Stimulated activated CD8-positive, alpha-beta memory T cell treated with anti-CD3 and anti-CD28 coated beads, Interleukin-12 subunit alpha, Interleukin-12 subunit beta, amount 100 ng/mL, for 4 hours (primary cell): ENCODE results near the gene DENND5A.
"Not testable (repeated sequence)": the region's sequence is repeated elsewhere in the genome, so short reads cannot be mapped to it uniquely, and the experiment has no call there.

Experiments
- DNase-seq: peaks from one replicate; pipeline ENCODE4 v3.0.0-alpha.2; 2020; ENCODE audit warnings: low read depth

Gene DENND5A

DNA sequence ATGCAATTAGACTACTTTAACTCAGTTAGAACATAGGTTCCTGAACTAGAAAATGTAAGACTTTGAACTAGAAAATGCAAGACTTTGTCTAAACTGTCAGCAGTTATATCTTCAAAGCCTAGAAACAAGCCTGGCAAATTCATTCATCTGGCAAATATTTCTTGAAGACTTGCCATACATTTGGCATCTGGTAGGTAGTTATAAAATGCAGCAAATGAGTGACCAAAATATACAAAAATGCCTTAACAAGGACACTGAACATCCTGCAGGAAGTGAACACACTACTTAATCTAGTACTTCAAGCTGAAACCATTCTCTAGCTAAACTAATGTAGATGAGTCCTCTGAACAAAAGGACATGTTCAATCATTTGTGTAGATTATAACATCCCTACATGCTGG lies 89.0 kb downstream of the DENND5A start:
- no peak for DNase-seq

DNA sequence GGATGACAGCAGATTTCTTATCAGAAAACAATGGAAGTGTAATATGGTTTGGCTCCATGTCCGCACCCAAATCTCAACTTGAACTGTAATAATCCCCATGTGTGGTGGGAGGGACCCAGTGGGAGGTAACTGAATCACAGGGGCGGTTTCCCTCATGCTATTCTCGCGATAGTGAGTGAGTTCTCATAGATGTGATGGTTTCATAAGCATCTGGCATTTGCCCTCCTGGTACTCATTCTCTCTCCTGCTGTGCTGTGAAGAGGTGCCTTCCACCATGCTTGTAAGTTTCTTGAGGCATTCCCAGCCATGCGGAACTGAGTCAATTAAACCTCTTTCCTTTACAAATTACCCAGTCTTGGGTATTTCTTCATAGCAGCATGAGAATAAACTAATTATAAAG lies 92.8 kb downstream of the DENND5A start:
- DNase-seq = no peak

- no peak for DNase-seq
Measured at GRCh38 chr11:9170450-9170849, 94.7 kb downstream of the DENND5A start.

DNA sequence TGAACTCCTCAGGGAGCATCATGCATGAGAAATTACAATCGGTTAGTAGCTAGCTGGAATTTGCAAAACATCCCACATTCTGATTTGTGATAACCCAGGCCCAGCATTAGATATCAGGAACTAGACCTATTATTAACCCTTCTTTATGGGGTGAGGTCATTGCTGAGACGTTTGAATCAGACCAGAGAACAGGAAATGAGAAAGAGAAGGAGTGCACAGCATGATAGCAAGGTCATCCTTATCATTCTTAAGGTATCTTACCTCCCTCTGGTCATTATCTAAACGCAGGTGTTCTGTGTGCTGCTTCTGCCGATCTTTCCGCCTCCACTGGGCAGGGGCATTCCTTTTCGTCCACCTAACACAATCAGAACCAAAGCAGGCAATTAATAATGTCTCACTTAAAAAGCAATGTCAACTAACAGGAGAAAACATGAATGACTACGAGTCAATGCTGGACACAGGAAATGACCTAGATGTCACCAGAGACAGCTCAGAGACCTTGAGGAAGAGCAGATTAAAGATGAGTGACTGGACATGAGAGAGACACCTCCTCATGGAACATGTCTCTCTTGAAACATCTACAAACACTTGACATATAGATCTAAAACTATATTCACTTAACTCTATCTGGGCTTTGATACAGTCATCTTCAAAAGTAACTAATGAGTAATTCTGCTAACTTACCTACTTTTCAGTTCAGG lies 95.4 kb downstream of the DENND5A start:
- DNase-seq = no peak

DNA sequence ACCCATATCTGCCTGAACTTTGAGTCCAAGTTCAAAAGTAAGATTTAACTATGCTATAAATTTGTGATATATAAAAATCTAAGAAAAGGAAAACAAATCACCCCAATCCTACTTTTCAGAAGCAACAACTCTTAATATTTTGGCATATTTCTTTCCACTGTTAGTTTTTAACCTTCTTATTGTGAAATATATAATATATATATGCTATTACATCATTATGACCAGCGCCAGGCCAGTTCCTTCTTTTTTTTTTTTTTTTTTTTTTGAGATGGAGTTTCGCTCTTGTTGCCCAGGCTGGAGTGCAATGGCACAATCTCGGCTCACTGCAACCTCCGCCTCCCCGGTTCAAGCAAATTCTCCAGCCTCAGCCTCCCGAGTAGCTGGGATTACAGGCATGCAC lies 103.2 kb downstream of the DENND5A start:
- not testable (repeated sequence) for DNase-seq

GRCh38 chr11:9160166-9160565 lies 105.0 kb downstream of the DENND5A start:
- DNase-seq = no peak

- DNase-seq = no peak
Measured at GRCh38 chr11:9158898-9159391, 106.2 kb downstream of the DENND5A start.

DNA sequence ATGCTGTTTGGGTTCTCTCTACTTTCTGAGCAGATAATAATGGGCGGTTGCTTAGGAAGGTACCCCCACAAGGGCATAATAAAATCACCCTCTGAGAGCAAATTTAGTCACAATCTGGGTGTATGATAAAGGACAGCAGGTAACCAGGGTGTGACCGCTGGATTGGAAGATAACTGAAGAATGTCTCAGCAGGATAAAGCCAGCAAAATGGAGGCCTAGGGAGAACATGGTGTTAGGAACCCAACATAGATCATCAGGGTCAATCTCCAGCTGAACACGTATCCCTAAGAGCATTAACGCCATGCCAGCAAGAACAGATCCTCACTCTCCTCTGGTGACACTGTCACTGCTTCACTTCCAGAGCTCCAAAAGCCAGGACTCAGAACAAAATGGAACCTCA lies 109.2 kb downstream of the DENND5A start:
- DNase-seq = no peak

- no peak for DNase-seq
Measured at GRCh38 chr11:9153651-9154050, 111.5 kb downstream of the DENND5A start.

- no peak for DNase-seq
Measured at GRCh38 chr11:9151631-9152030, 113.5 kb downstream of the DENND5A start.

DNA sequence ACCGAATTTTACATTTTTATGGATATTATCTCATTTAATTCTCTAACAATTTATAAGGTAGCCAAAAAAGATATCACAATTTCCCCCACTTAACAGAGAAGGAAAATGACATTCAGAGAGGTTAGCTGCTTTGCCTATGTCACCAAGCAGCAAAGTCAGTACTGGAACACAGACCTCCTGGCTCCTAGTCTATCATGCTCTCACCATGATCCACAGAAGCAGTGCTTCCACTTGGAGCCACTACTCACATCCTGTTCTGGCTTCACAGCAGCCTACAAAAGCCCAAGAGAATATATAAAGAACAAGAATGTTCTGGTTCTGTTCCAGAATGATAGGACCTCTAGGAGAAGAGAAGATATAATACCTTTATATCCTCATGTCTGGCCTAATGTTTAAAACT lies 114.2 kb downstream of the DENND5A start:
- no peak for DNase-seq

DNA sequence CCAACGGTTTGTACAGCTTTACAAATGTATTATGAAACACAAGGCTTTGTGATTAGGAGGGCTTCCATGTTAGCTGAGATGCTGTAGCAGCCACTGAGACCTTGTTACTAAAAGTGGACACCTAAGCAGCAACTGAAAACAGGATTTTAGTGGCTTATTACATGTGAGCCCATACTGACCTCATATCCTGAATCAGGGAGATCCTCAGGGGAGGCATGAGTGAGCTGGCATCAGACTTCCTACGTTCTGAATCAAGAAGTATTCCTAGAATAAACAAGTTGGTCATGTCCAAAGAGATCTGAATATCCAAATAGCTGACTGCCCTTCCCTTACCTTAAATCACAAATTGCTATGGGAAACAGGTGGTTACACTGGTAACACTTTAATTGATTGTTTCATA lies 114.6 kb downstream of the DENND5A start:
- DNase-seq = no peak

GRCh38 chr11:9148727-9149126 lies 116.4 kb downstream of the DENND5A start:
- no peak for DNase-seq

DNA sequence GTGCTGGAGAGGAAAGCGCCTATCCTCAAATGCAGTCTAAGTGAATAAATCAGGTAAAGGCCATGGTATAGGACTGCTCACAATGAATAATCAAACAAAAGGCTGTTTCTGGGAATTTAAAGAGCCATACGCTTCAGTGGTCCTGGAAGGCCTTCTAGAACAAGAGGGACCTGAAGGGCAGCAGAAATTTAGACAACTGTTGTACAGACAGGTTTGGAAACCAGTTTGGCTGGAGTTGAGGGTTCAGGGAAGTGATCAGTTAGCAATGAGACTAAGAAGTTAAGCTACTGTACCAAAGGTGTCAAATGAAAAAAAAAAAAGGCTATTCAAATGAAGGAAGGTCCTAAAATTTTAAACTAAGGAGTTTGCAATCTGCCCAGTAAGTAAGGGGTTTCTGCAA lies 117.1 kb downstream of the DENND5A start:
- no peak for DNase-seq

- DNase-seq = no peak
Measured at GRCh38 chr11:9146477-9146876, 118.7 kb downstream of the DENND5A start.

- no peak for DNase-seq
Measured at GRCh38 chr11:9145283-9145682, 119.9 kb downstream of the DENND5A start.

DNA sequence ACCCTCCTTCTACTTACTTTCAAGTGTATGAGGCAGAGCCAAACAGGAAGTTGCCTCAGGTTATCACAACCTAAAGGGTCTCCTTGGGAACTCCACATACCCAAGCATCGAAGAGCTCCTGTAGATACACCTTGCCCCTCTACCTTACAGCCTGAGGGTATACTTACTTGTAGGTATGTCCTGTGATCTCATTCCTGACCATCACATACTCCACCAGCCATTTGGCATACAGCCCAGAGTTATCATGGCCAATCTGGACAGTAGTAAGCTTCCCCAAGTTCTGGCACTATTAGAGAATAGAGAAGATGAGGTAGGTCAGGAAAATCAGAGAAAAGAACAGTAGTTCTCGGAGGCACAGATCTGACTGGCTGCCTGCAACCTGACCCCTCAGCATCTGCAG lies 120.3 kb downstream of the DENND5A start:
- no peak for DNase-seq

GRCh38 chr11:9143721-9144120 lies 121.4 kb downstream of the DENND5A start:
- no peak for DNase-seq

DNA sequence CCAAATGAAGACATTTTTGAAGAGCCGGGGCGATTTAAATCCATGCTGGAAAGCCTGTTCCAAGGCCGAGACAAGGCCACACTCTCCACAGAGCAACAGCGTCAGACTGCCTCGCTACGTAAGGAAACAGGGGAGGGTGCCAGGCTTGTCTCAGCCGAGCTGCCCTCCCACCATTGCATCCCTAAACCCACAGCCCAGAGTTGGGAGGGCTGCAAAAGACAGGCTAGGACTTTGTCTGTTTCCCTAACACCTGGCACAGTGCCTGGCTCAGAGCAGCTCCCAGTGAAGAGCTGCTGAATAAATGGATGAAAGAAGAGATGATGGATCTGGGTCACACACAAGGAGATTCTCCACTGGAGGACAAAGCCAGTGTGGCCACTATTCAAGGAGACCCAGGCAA lies 122.4 kb downstream of the DENND5A start:
- DNase-seq = no peak

GRCh38 chr11:9141186-9141585 lies 124.0 kb downstream of the DENND5A start:
- DNase-seq = no peak

DNA sequence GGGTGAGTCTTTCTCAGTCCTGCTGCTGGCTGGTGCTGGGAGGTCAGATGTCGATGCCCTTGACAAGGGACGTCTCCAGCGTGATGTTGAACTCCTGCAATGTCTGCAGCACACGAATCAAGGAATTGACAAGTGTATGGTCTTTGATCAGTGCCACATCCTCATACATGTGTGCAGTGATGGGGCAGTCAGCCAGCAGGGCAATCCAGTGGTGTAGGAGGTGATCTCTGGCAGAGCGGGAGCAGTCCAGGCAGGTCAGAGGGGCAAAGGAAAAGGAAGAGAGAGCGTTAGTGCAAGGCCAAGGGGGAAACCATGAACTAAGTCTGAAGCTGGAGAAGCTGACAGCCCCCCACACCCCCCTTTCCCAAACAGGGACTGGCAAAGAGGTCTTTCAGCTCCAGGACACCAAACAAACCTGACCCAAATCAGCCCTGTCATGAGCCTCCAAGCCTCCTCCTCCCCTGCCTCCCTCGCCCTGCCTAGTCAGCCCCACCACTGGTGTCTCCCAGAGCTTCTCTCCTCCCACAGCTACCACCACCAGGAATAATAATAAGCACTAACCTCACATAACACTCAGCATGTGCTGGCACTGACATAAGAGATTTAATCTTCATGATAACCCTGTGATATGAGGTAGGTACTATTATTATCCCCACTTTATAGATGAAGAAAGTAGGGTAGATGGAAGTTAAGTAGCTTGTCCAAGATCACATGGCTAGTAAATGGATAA lies 125.4 kb downstream of the DENND5A start:
- no peak for DNase-seq

DNA sequence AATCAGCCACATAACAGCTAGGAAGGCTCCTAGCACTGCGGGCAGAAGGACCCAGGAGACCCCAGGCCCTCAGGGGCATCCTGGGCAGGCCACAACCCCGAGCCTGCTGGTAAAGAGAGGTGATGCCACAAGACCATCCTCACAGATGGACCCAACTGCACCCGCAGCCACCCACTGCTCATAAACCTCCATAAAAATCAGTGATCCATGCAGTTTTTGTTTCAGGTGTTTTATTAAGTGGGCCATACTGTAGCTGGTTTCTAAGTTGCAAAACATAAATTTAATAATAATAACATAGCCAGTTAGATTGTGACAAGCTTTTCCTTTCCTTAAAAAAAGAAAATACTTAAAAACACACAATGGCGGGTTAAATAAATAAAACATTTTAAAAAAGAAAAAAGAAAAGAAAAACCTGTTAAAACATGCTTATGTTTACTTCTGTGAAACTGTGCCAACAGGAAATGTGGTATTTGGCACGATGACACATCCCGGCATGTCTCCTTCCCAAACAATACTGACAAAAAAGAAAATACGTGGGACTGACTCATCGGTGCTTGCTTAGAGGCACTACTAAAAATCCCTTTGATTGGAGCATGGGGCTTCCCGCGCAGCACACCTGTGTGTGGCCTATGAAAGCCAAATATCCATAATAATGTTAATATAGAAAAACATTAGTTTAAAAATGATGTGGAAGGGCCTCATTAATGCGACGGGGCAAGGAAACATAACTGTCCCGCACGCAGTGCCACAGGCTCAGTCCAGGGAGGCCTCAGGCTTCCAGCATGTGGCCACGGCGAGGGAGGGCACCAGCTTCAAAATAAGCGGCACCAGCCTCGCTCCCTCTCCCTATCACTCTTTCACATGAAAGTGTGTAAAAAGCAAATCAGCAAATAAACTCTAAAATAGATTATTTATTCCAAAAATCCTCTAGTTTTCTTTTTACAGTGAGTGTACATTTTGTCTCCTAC lies 126.3 kb downstream of the DENND5A start:
- DNase-seq = no peak

DNA sequence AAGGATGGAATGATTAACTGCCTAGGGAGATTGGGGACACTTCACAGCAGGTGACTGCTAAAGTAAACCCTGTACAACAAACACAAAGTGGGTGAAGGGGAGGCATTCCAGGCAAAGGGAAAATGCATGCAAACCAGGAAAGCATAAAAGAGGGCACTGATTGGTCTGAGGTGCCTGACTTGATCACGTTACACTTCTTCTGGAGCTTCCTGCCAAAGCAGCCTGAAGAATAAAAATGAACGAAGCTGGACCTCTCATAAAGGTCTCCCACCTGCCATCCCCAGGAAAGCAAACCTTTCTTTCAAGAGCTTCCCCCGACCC lies 127.1 kb downstream of the DENND5A start:
- no peak for DNase-seq
